HFF-Myc (cell line): ENCODE data around the gene PIP4P1.

Experiments used
- DNase-seq: peaks from one replicate; pipeline ENCODE4 v3.0.0-alpha.2; 2011; ENCODE audit warnings: low read depth; ENCODE audit errors: extremely low read depth
- H3K4me3 ChIP-seq: replicated peaks from 2 replicates; pipeline ENCODE4 v1.5.1; 2011; ENCODE audit warnings: low read depth, mild to moderate bottlenecking, control low read depth, low read length
- TF ChIP-seq, protein P1 (sequence below): IDR thresholded peaks from 2 replicates; pipeline ENCODE4 v1.5.1; 2012; ENCODE audit warnings: mild to moderate bottlenecking, low read depth, low read length, control low read depth; ENCODE audit errors: missing control alignments

The PIP4P1 gene

GRCh38 chr14:20489093-20489994 lies 28.1 kb upstream of the PIP4P1 start:
- H3K4me3 ChIP-seq, result no peak overlapping the region
- TF ChIP-seq, protein P1, sequence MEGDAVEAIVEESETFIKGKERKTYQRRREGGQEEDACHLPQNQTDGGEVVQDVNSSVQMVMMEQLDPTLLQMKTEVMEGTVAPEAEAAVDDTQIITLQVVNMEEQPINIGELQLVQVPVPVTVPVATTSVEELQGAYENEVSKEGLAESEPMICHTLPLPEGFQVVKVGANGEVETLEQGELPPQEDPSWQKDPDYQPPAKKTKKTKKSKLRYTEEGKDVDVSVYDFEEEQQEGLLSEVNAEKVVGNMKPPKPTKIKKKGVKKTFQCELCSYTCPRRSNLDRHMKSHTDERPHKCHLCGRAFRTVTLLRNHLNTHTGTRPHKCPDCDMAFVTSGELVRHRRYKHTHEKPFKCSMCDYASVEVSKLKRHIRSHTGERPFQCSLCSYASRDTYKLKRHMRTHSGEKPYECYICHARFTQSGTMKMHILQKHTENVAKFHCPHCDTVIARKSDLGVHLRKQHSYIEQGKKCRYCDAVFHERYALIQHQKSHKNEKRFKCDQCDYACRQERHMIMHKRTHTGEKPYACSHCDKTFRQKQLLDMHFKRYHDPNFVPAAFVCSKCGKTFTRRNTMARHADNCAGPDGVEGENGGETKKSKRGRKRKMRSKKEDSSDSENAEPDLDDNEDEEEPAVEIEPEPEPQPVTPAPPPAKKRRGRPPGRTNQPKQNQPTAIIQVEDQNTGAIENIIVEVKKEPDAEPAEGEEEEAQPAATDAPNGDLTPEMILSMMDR, result no peak
- no peak for DNase-seq

DNA sequence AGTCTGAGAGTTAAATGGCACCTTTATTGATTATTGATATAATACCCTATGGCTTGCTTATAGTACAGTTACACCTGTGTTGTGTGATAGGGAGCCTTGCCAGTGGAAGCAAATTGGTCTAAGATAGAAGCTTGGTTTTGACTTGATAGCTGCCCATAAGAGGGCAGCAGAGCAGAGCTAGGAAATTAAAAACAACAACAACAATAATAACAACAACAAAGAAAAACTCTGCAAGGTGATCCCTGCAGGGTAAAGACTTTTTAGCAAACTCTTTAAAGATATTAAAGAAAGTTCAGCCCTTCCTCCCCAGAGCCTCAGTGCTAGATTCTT lies 26.1 kb upstream of the PIP4P1 start:
- no peak overlapping the region for H3K4me3 ChIP-seq
- no peak for DNase-seq
- TF ChIP-seq, protein P1, result no peak

- TF ChIP-seq, protein P1, result no peak
- H3K4me3 ChIP-seq, result no peak overlapping the region
- DNase-seq, result no peak
These were observed 25.6 kb upstream of the PIP4P1 start for GRCh38 chr14:20486684-20487395.

DNA sequence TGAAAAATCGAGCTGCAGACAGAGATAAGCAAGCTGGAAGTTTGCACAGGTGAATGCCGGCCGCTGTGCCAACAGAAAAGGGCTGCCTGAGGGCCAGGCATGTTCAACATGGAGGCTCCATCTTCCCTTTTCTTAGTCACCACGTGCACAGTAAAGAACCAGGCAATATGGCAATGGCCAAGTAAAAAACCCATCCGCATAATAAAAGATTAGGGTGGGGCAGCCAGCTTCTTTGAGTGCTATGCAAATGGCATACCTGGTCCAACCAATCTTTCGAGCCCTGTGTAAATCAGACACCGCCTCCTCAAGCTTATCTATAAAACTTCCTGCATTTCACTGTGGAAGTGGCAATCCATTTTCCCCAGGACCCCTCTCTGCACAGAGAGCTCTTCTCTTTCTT lies 24.7 kb upstream of the PIP4P1 start:
- TF ChIP-seq, protein P1, result no peak
- H3K4me3 ChIP-seq, result no peak overlapping the region
- no peak for DNase-seq

- no peak overlapping the region for H3K4me3 ChIP-seq
- no peak for DNase-seq
- TF ChIP-seq, protein P1, result no peak
These were observed 21.1 kb upstream of the PIP4P1 start for GRCh38 chr14:20482382-20482781.

DNA sequence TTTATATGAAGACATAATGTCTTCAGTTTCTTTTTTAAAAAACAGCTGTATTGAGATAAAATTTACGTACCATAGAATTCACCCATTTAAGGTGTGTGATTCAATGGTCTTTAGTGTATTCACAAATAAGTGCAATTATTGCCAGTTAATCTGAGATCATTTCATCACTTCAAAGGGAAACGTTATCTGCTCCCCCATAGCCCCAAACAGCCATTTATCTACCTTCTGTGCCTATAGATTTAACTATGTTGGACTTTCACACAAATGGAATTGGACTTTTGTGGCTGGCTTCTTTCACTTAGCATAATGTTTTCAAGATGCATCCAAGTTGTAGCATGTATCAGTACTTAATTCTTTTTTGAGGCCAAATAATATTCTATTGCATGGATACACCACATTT lies 17.7 kb upstream of the PIP4P1 start:
- TF ChIP-seq, protein P1, result no peak
- no peak for DNase-seq
- H3K4me3 ChIP-seq, result no peak overlapping the region
